RWPE1 (cell line): ENCODE data around the gene CBLN3.

ENCODE experiments used
- CTCF ChIA-PET: fragments of 350-600 bp; sonication (Branson Sonifier 250); formaldehyde crosslinking; extraction: SDS; loops from one replicate; lab custom pipeline; 2021; lab: Yijun Ruan, JAX
- POLR2A ChIA-PET: fragments of 400-600 bp; formaldehyde crosslinking; extraction: SDS; loops from one replicate; lab custom pipeline; 2020; ENCODE audit warnings: antibody characterized with exemption; ENCODE audit not compliant: low non-redundant PET; lab: Yijun Ruan, JAX
- DNase-seq: peaks from one replicate; pipeline ENCODE4 v3.0.0; 2012; ENCODE audit warnings: low spot score
- H3K27ac ChIP-seq: fragments of 450-650 bp; 2 replicates; pipeline ENCODE4 v1.5.1; 2017
- CTCF ChIP-seq: fragments of 450-650 bp; conservative IDR thresholded peaks from 2 replicates; pipeline ENCODE4 v1.5.1; 2017; ENCODE audit warnings: low read depth, mild to moderate bottlenecking

CBLN3 gene

GRCh38 chr14:24426912-24427536 lies 2.4 kb downstream of the CBLN3 start:
- TF ChIP-seq CTCF: no peak
- CTCF ChIA-PET: interaction anchor here (0.7 to 2.6 kb wide), 2 partner anchors 13 to 93 kb away, joined by 3 to 11 read pairs; no protein-coding TSS in a partner anchor
- no peak for DNase-seq
- POLR2A ChIA-PET: no interaction called here
- H3K27ac ChIP-seq: peak overlapping the region; percentile 42

- no peak for DNase-seq
- TF ChIP-seq CTCF: no peak
- peak overlapping the region; percentile 42; the same call in 1 of the 2 replicates for H3K27ac ChIP-seq
- CTCF ChIA-PET: interaction anchor here (0.7 to 2.6 kb wide), 2 partner anchors 14 to 93 kb away, joined by 3 to 11 read pairs; no protein-coding TSS in a partner anchor
- POLR2A ChIA-PET: no interaction called here
Measured at GRCh38 chr14:24426150-24426911, 3.1 kb downstream of the CBLN3 start.

GRCh38 chr14:24425704-24426103 lies 3.8 kb downstream of the CBLN3 start:
- no peak overlapping the region for H3K27ac ChIP-seq
- peak; percentile 63 for DNase-seq
- ChIA-PET CTCF (interaction anchor here (0.6 to 0.8 kb wide), 2 partner anchors 11 to 59 kb away, joined by 4 to 5 read pairs; no protein-coding TSS in a partner anchor), POLR2A (no interaction called here)
- no peak for TF ChIP-seq CTCF

GRCh38 chr14:24422694-24423601 lies 6.5 kb downstream of the CBLN3 start:
- POLR2A ChIA-PET: no interaction called here
- no peak for DNase-seq
- CTCF ChIA-PET: interaction anchor here (0.5 to 0.6 kb wide), 2 partner anchors 93 to 1135 kb away, joined by 4 to 5 read pairs; no protein-coding TSS in a partner anchor
- no peak for TF ChIP-seq CTCF
- H3K27ac ChIP-seq: no peak overlapping the region

- ChIA-PET POLR2A (no interaction called here), CTCF (interaction anchor here (0.5 to 0.6 kb wide), 3 partner anchors 12 to 1135 kb away, joined by 3 to 5 read pairs (median 4); no protein-coding TSS in a partner anchor)
- H3K27ac ChIP-seq: no peak overlapping the region
- no peak for DNase-seq
- TF ChIP-seq CTCF: no peak
Measured at GRCh38 chr14:24422261-24422660, 7.2 kb downstream of the CBLN3 start.

GRCh38 chr14:24418492-24418873 lies 11.0 kb downstream of the CBLN3 start:
- POLR2A ChIA-PET: interaction anchor here (0.6 kb wide), 1 partner anchor 87 kb away, joined by 3 read pairs; no protein-coding TSS in a partner anchor
- DNase-seq: no peak
- no peak for TF ChIP-seq CTCF
- CTCF ChIA-PET: interaction anchor here (1.0 to 1.5 kb wide), 3 partner anchors 12 to 85 kb away, joined by 4 to 5 read pairs (median 5); no protein-coding TSS in a partner anchor
- H3K27ac ChIP-seq: peak overlapping the region; percentile 57
